ENCODE data around the gene SWI5.

Gene SWI5

GRCh38 chr9:128252317-128253139 lies 23.5 kb upstream of the SWI5 start:
- 95 to 97% methylated on average over 25 of the region's 25 CpGs for WGBS, 2 experiments
- Histone ChIP-seq H3K27ac (ENCODE audit: insufficient read depth, low read depth, low read length, poor library complexity, severe bottlenecking) (no peak overlapping the region), H3K9me3 (ENCODE audit: control insufficient read depth, low read length) (no peaks in the 10 kb centered on the region), H3K4me3 (ENCODE audit: insufficient read depth, low read depth, low read length) (no peak overlapping the region), H3K4me1 (ENCODE audit: control insufficient read depth, insufficient read depth, low read length) (no peaks in the 10 kb centered on the region), H3K36me3 (ENCODE audit: control insufficient read depth, insufficient read depth, low read length) (peaks cover 7% of the 10 kb centered on the region), H3K27me3 (ENCODE audit: control insufficient read depth, insufficient read depth, low read length, poor library complexity, severe bottlenecking) (no peaks in the 10 kb centered on the region)

DNA sequence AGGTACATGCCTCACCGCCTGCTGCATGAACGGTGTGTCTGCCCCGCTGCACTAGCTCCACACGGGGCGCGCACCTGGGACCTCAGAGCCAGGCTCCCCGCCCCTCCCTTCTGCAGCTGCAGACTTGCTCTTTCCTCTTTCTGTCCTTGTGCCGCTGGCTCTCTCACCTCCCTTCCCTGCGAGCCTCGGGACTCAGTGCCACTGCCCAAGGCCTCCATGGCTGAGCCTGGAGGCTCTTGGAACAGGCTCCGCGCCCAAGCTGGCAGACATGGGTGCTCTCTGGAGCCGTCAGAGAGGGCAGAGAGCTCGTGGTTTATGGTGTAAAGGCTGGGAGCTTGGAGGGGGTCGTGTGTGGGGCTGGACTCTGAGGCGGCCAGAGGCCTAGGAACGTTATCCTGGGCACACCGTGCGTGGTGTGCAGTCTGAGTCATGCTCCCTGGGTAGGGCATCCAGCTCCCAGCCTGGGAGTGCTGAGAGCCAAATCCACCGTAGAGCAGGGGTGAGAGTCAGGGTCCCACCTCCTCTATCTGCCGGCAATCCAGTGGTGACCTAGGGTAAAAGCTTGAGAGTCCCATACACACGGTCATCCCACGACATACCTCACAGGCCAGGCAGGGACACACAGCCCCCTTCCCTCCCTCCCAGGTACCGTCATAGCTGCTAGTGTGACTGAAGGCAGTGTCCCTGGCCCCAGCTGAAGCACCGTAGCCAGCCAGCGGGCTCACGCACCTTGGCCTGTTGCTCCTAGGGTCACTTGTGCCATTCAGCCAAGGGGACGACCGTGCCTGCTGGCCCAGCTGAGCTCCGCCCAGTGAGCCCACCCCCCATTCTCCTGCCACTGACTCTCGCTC lies 22.7 kb upstream of the SWI5 start:
- peaks cover 7% of the 10 kb centered on the region for H3K36me3 ChIP-seq (ENCODE audit: control insufficient read depth, insufficient read depth, low read length)
- H3K27me3 ChIP-seq (ENCODE audit: control insufficient read depth, insufficient read depth, low read length, poor library complexity, severe bottlenecking), result no peaks in the 10 kb centered on the region
- no peak overlapping the region for H3K4me3 ChIP-seq (ENCODE audit: insufficient read depth, low read depth, low read length)
- WGBS, 2 experiments, result 93% methylated on average over 31 of the region's 31 CpGs
- H3K9me3 ChIP-seq (ENCODE audit: control insufficient read depth, low read length), result no peaks in the 10 kb centered on the region
- no peak overlapping the region for H3K27ac ChIP-seq (ENCODE audit: insufficient read depth, low read depth, low read length, poor library complexity, severe bottlenecking)
- H3K4me1 ChIP-seq (ENCODE audit: control insufficient read depth, insufficient read depth, low read length), result no peaks in the 10 kb centered on the region

- no peaks in the 10 kb centered on the region for H3K4me1 ChIP-seq (ENCODE audit: control insufficient read depth, insufficient read depth, low read length)
- no peak overlapping the region for H3K27ac ChIP-seq (ENCODE audit: insufficient read depth, low read depth, low read length, poor library complexity, severe bottlenecking)
- H3K9me3 ChIP-seq (ENCODE audit: control insufficient read depth, low read length), result no peaks in the 10 kb centered on the region
- no peak overlapping the region for H3K4me3 ChIP-seq (ENCODE audit: insufficient read depth, low read depth, low read length)
- no peaks in the 10 kb centered on the region for H3K27me3 ChIP-seq (ENCODE audit: control insufficient read depth, insufficient read depth, low read length, poor library complexity, severe bottlenecking)
- H3K36me3 ChIP-seq (ENCODE audit: control insufficient read depth, insufficient read depth, low read length), result peaks cover 4% of the 10 kb centered on the region
- WGBS, 2 experiments, result 89 to 92% methylated on average over 7 of the region's 7 CpGs
Observed at GRCh38 chr9:128253991-128254346, 22.1 kb upstream of the SWI5 start.

- no peaks in the 10 kb centered on the region for H3K9me3 ChIP-seq (ENCODE audit: control insufficient read depth, low read length)
- no peak overlapping the region for H3K27ac ChIP-seq (ENCODE audit: insufficient read depth, low read depth, low read length, poor library complexity, severe bottlenecking)
- H3K36me3 ChIP-seq (ENCODE audit: control insufficient read depth, insufficient read depth, low read length), result peaks cover 4% of the 10 kb centered on the region
- H3K4me1 ChIP-seq (ENCODE audit: control insufficient read depth, insufficient read depth, low read length), result no peaks in the 10 kb centered on the region
- no peak overlapping the region for H3K4me3 ChIP-seq (ENCODE audit: insufficient read depth, low read depth, low read length)
- WGBS, 2 experiments, result 88 to 91% methylated on average over 20 of the region's 20 CpGs
- H3K27me3 ChIP-seq (ENCODE audit: control insufficient read depth, insufficient read depth, low read length, poor library complexity, severe bottlenecking), result no peaks in the 10 kb centered on the region
Observed at GRCh38 chr9:128254362-128254761, 21.7 kb upstream of the SWI5 start.

GRCh38 chr9:128254855-128255759 lies 21.0 kb upstream of the SWI5 start:
- Histone ChIP-seq H3K27me3 (ENCODE audit: control insufficient read depth, insufficient read depth, low read length, poor library complexity, severe bottlenecking) (no peaks in the 10 kb centered on the region), H3K4me1 (ENCODE audit: control insufficient read depth, insufficient read depth, low read length) (no peaks in the 10 kb centered on the region), H3K27ac (ENCODE audit: insufficient read depth, low read depth, low read length, poor library complexity, severe bottlenecking) (no peak overlapping the region), H3K9me3 (ENCODE audit: control insufficient read depth, low read length) (no peaks in the 10 kb centered on the region), H3K36me3 (ENCODE audit: control insufficient read depth, insufficient read depth, low read length) (peaks cover 6% of the 10 kb centered on the region), H3K4me3 (ENCODE audit: insufficient read depth, low read depth, low read length) (no peak overlapping the region)
- WGBS, 2 experiments, result 64 to 69% methylated on average over 17 to 18 of the region's 18 CpGs

DNA sequence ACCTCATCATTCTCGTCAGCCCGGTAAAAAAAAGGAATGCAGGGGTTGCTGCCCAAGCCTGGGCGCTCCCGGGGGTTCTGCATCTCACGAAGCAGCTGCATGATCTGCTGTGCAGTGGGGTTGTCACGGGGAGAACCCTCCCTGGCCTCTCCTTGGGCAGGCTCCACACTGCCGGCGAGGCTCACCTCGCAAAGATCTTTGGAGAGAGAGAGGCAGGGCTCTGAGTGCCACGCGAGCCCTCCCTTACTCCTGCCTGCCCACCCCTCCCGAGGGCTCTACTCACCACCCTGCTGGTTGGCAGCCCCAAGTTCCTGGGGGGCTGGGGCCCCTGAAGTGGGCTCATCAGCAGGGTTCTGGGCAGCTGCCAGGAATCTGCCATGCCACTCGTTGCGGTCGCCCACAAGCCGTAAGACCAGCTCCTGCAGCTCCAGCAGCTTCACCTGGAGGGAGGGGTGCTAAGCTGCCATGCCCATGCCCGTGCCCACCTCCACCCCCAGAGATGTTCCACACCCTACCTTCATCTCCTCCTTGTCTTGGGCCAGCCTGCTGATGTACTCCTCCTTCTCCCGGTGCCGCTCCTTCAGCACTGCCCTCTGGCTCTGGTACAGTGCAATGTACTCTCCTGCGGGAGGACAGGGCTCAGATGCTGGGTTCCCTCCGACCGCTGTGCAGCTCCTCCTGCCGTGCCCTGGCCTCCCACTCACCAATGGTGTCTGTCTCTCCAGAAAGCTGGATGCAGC lies 18.8 kb upstream of the SWI5 start:
- Histone ChIP-seq H3K27me3 (ENCODE audit: control insufficient read depth, insufficient read depth, low read length, poor library complexity, severe bottlenecking) (no peaks in the 10 kb centered on the region), H3K9me3 (ENCODE audit: control insufficient read depth, low read length) (no peaks in the 10 kb centered on the region), H3K36me3 (ENCODE audit: control insufficient read depth, insufficient read depth, low read length) (peaks cover 19% of the 10 kb centered on the region), H3K4me1 (ENCODE audit: control insufficient read depth, insufficient read depth, low read length) (no peaks in the 10 kb centered on the region), H3K27ac (ENCODE audit: insufficient read depth, low read depth, low read length, poor library complexity, severe bottlenecking) (no peak overlapping the region), H3K4me3 (ENCODE audit: insufficient read depth, low read depth, low read length) (no peak overlapping the region)
- WGBS, 2 experiments, result 95 to 96% methylated on average over 23 of the region's 23 CpGs

GRCh38 chr9:128257907-128258306 lies 18.2 kb upstream of the SWI5 start:
- WGBS, 2 experiments, result 94 to 95% methylated on average over 11 of the region's 11 CpGs
- H3K9me3 ChIP-seq (ENCODE audit: control insufficient read depth, low read length), result no peaks in the 10 kb centered on the region
- peaks cover 23% of the 10 kb centered on the region for H3K36me3 ChIP-seq (ENCODE audit: control insufficient read depth, insufficient read depth, low read length)
- no peak overlapping the region for H3K27ac ChIP-seq (ENCODE audit: insufficient read depth, low read depth, low read length, poor library complexity, severe bottlenecking)
- no peaks in the 10 kb centered on the region for H3K27me3 ChIP-seq (ENCODE audit: control insufficient read depth, insufficient read depth, low read length, poor library complexity, severe bottlenecking)
- H3K4me1 ChIP-seq (ENCODE audit: control insufficient read depth, insufficient read depth, low read length), result no peaks in the 10 kb centered on the region
- H3K4me3 ChIP-seq (ENCODE audit: insufficient read depth, low read depth, low read length), result no peak overlapping the region

DNA sequence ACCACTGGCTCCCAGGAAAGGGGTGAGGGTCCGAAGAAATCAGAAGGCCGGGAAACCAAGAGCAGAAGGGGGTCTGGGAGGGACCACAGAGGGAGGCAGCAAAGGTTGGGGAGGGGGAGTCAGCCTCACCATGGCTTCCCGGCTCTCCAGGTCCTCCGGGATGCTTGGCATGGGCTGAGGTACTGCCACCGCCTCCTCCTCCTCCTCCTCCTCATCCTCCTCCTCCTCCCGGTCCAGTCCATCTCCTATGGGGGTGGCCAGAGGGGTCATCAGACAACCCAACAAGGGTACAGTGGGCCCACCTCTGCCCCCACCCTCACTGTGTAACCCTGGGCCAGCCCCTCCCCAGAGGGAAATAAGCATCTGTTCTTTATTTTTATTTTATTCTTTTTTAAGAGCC lies 17.8 kb upstream of the SWI5 start:
- Histone ChIP-seq H3K27ac (ENCODE audit: insufficient read depth, low read depth, low read length, poor library complexity, severe bottlenecking) (no peak overlapping the region), H3K9me3 (ENCODE audit: control insufficient read depth, low read length) (no peaks in the 10 kb centered on the region), H3K4me3 (ENCODE audit: insufficient read depth, low read depth, low read length) (no peak overlapping the region), H3K4me1 (ENCODE audit: control insufficient read depth, insufficient read depth, low read length) (no peaks in the 10 kb centered on the region), H3K27me3 (ENCODE audit: control insufficient read depth, insufficient read depth, low read length, poor library complexity, severe bottlenecking) (no peaks in the 10 kb centered on the region), H3K36me3 (ENCODE audit: control insufficient read depth, insufficient read depth, low read length) (peaks cover 23% of the 10 kb centered on the region)
- 90 to 91% methylated on average over 6 of the region's 6 CpGs for WGBS, 2 experiments

- H3K9me3 ChIP-seq (ENCODE audit: control insufficient read depth, low read length), result no peaks in the 10 kb centered on the region
- H3K27me3 ChIP-seq (ENCODE audit: control insufficient read depth, insufficient read depth, low read length, poor library complexity, severe bottlenecking), result no peaks in the 10 kb centered on the region
- no peaks in the 10 kb centered on the region for H3K4me1 ChIP-seq (ENCODE audit: control insufficient read depth, insufficient read depth, low read length)
- 92% methylated on average over 9 of the region's 9 CpGs for WGBS, 2 experiments
- H3K27ac ChIP-seq (ENCODE audit: insufficient read depth, low read depth, low read length, poor library complexity, severe bottlenecking), result no peak overlapping the region
- H3K36me3 ChIP-seq (ENCODE audit: control insufficient read depth, insufficient read depth, low read length), result peaks cover 23% of the 10 kb centered on the region
- no peak overlapping the region for H3K4me3 ChIP-seq (ENCODE audit: insufficient read depth, low read depth, low read length)
Observed at GRCh38 chr9:128259156-128259555, 16.9 kb upstream of the SWI5 start.

Measured in ectodermal cell (in vitro differentiated cells).